ENCODE results near the gene RPS14. TPM values are rescaled to one million over a fixed set of nuclear protein-coding genes. Genes with fewer than 3 reads are reported as not detected.

Gene RPS14
- total RNA-seq, 2 experiments from 2014 or later: 4,594 to 4,738 TPM

Other genes starting within 250 kb of the RPS14 start
- not detected for gene CAMK2A, start 160.0 kb downstream of the RPS14 start, total RNA-seq
- gene ARSI, start 146.8 kb downstream of the RPS14 start, total RNA-seq: not detected
- 100 to 1,000 TPM; 114 to 115 TPM for gene TCOF1, start 92.0 kb downstream of the RPS14 start, total RNA-seq
- 100 to 1,000 TPM; 312 to 316 TPM for gene CD74, start 36.8 kb downstream of the RPS14 start, total RNA-seq
- 1 to 10 TPM; 2.4 to 3.3 TPM for gene NDST1, start 58.4 kb upstream of the RPS14 start, total RNA-seq
- gene SYNPO, start 190.9 kb upstream of the RPS14 start, total RNA-seq: under 1 TPM; 0.14 to 0.17 TPM
- under 1 TPM; 0.17 to 0.49 TPM for gene MYOZ3, start 211.5 kb upstream of the RPS14 start, total RNA-seq

Data from activated naive CD4-positive, alpha-beta T cell treated with anti-CD3 and anti-CD28 coated beads for 36 hours (primary cell).